Loucy (cell line): ENCODE data around the gene CYSRT1.

Experiments used
- EZH2phosphoT487 ChIP-seq: fragments of 200-600 bp; IDR thresholded peaks from 2 replicates; pipeline ENCODE4 v1.6.1; 2018; ENCODE audit warnings: antibody characterized with exemption, mild to moderate bottlenecking, moderate library complexity, borderline replicate concordance
- TF ChIP-seq, protein P1 (sequence below): fragments of 200-600 bp; sonication (generic); conservative IDR thresholded peaks from 2 replicates; pipeline ENCODE4 v1.5.1; 2014; ENCODE audit warnings: mild to moderate bottlenecking, antibody characterized with exemption, low read length

DNA sequence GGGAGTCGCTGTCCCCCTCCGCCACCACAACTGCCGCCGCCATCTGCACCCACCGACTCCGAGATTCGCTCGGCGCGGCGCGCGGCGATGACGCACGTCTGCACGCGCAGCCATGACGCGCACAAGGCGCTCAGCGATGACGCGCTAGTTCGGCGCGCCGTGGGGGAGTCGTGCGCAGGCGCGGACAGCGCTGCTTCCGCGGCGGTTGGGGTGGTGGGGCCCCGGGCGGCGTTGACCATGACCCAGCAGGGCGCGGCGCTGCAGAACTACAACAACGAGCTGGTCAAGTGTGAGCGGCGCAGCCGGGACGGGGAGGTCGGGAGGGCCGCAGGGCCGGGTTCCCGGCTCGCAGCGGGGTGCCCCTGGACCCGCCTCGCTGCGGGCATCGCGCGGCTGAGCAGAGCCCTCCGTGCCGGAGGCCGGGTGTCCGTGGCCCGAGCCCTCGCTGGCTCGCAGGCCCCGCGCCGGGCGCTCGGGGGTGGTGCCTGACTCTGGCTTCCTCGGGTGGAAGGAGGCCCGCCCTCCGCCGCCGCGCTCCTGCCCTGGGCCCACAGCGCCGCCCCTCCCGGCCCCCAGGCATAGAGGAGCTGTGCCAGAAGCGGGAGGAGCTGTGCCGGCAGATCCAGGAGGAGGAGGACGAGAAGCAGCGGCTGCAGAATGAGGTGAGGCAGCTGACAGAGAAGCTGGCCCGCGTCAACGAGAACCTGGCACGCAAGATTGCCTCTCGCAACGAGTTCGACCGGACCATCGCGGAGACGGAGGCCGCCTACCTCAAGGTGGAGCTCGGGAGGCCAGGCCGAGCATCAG, 36.3 kb upstream of the CYSRT1 start, which contains the start of the genes ANAPC2 and SSNA1:
- TF ChIP-seq, protein P1, sequence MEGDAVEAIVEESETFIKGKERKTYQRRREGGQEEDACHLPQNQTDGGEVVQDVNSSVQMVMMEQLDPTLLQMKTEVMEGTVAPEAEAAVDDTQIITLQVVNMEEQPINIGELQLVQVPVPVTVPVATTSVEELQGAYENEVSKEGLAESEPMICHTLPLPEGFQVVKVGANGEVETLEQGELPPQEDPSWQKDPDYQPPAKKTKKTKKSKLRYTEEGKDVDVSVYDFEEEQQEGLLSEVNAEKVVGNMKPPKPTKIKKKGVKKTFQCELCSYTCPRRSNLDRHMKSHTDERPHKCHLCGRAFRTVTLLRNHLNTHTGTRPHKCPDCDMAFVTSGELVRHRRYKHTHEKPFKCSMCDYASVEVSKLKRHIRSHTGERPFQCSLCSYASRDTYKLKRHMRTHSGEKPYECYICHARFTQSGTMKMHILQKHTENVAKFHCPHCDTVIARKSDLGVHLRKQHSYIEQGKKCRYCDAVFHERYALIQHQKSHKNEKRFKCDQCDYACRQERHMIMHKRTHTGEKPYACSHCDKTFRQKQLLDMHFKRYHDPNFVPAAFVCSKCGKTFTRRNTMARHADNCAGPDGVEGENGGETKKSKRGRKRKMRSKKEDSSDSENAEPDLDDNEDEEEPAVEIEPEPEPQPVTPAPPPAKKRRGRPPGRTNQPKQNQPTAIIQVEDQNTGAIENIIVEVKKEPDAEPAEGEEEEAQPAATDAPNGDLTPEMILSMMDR: peak; percentile 50
- no peak for TF ChIP-seq EZH2phosphoT487
